ENCODE data around the gene COL25A1. TPM values are rescaled to one million over a fixed set of nuclear protein-coding genes. Genes with fewer than 3 reads are reported as not detected.

The COL25A1 gene
- total and polyA plus RNA-seq, 11 donors, result 0.19 to 1.8 (median 0.50) TPM

DNA sequence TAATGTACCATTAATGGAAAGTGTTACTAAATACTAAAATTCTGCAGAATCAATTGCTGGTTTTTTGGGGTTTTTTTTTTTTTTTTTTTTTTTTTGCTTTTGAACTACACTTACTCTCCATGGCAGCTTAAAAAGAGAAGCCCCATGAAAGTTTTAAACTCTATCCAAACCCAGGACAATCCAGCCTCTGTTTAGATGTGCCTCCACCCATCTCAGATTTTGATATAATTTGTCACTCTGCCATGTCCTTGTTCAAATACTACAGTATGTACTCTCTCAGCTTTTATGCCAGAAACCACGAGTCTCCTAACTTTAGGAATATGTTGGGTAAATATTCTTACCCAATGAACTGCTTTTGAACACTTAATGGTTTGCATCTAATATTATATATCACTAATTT is 84.2 kb downstream of the COL25A1 start:
- Histone ChIP-seq H3K36me3 (no peaks in the 10 kb centered on the region), H3K27me3 (no peaks in the 10 kb centered on the region), H3K9me3 (no peaks in the 10 kb centered on the region), H3K4me3 (no peak overlapping the region), H3K4me1 (peaks cover 0 to 7% (median 0%) of the 10 kb centered on the region in 12 donors), H3K27ac (no peak overlapping the region)
- ATAC-seq (no peak), DNase-seq (no peak)
- 61 to 76% (median 67%) methylated on average over 1 of the region's 1 CpG for WGBS, 4 donors
- TF ChIP-seq POLR2A (IDR thresholded peaks at IDR 0.05), result no peak
- TF ChIP-seq, protein P1, sequence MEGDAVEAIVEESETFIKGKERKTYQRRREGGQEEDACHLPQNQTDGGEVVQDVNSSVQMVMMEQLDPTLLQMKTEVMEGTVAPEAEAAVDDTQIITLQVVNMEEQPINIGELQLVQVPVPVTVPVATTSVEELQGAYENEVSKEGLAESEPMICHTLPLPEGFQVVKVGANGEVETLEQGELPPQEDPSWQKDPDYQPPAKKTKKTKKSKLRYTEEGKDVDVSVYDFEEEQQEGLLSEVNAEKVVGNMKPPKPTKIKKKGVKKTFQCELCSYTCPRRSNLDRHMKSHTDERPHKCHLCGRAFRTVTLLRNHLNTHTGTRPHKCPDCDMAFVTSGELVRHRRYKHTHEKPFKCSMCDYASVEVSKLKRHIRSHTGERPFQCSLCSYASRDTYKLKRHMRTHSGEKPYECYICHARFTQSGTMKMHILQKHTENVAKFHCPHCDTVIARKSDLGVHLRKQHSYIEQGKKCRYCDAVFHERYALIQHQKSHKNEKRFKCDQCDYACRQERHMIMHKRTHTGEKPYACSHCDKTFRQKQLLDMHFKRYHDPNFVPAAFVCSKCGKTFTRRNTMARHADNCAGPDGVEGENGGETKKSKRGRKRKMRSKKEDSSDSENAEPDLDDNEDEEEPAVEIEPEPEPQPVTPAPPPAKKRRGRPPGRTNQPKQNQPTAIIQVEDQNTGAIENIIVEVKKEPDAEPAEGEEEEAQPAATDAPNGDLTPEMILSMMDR (IDR thresholded peaks at IDR 0.05), result no peak
- intact Hi-C loops (cut with DNase I), result no loop called here

- WGBS, 4 donors, result 79 to 84% (median 82%) methylated on average over 5 of the region's 5 CpGs
- no peak for TF ChIP-seq POLR2A (IDR thresholded peaks at IDR 0.05)
- TF ChIP-seq, protein P1 (IDR thresholded peaks at IDR 0.05), result no peak
- ATAC-seq, result no peak
These were observed 86.3 kb downstream of the COL25A1 start for GRCh38 chr4:109216085-109216696.

DNA sequence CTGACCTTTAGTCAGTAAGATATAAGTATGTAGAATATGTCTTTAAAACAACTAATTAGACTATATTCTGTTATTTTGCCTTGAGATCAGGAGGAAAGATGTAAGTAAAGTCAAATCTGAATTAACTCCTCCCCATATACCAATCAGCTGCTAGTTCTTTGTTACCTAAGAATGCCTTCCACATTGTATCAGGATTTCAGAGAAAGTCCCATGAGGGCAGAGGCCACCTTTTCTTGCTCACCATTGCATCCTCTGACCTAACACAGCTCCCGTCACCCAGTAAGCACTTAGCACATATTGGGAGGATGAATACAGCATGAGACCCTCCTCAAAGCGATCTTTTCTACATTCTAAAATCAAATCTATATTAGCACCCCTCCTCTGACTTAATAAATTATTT is 87.0 kb downstream of the COL25A1 start:
- 85 to 93% (median 90%) methylated on average over 2 of the region's 2 CpGs for WGBS, 4 donors
- no peak for TF ChIP-seq POLR2A (IDR thresholded peaks at IDR 0.05)
- TF ChIP-seq, protein P1 (IDR thresholded peaks at IDR 0.05), result no peak
- Histone ChIP-seq H3K36me3 (no peaks in the 10 kb centered on the region), H3K4me3 (no peak overlapping the region), H3K4me1 (peaks cover 0 to 7% (median 0%) of the 10 kb centered on the region in 12 donors), H3K27me3 (no peaks in the 10 kb centered on the region), H3K27ac (peak overlapping the region in 1 of 12 donors; percentile 3), H3K9me3 (no peaks in the 10 kb centered on the region)
- ATAC-seq, result no peak
- intact Hi-C loops (cut with DNase I), result loop anchor here in 1 of 10 donors (1.0 kb wide), 1 partner anchor 31 kb away; no protein-coding TSS in a partner anchor
- DNase-seq, result no peak

More at GRCh38 chr4:109216085-109216696, 86.3 kb downstream of the COL25A1 start:
- Histone ChIP-seq H3K4me1 (peaks cover 0 to 7% (median 0%) of the 10 kb centered on the region in 12 donors), H3K27me3 (no peaks in the 10 kb centered on the region), H3K27ac (no peak overlapping the region), H3K36me3 (no peaks in the 10 kb centered on the region), H3K9me3 (no peaks in the 10 kb centered on the region), H3K4me3 (no peak overlapping the region)
- DNase-seq, result no peak
- intact Hi-C loops (cut with DNase I), result no loop called here

GRCh38 chr4:109214622-109215301 is 87.7 kb downstream of the COL25A1 start:
- intact Hi-C loops (cut with DNase I), result loop anchor here in 1 of 10 donors (1.0 kb wide), 1 partner anchor 30 kb away; no protein-coding TSS in a partner anchor
- Histone ChIP-seq H3K4me1 (peaks cover 0 to 7% (median 0%) of the 10 kb centered on the region in 12 donors), H3K9me3 (no peaks in the 10 kb centered on the region), H3K36me3 (no peaks in the 10 kb centered on the region), H3K4me3 (no peak overlapping the region), H3K27ac (peak overlapping the region in 8 of 12 donors; percentile 3 to 58 (median 17)), H3K27me3 (no peaks in the 10 kb centered on the region)
- no peak for DNase-seq
- ATAC-seq, result peak in 2 of 4 donors; percentile 39 to 71
- no peak for TF ChIP-seq POLR2A (IDR thresholded peaks at IDR 0.05)
- TF ChIP-seq, protein P1 (IDR thresholded peaks at IDR 0.05), result no peak
- 52 to 65% (median 61%) methylated on average over 4 of the region's 4 CpGs for WGBS, 4 donors

All from heart left ventricle (tissue), 16 donors.